Measurements from ENCODE around the gene SH2D4B. TPM values are rescaled to one million over a fixed set of nuclear protein-coding genes. Genes with fewer than 3 reads are reported as not detected.

SH2D4B gene
- total RNA-seq, 1 experiment from 2014 or later, result 0.10 TPM

- Histone ChIP-seq H3K9me3 (ENCODE audit: control insufficient read depth, insufficient read depth, low read depth, low read length) (no peaks in the 10 kb centered on the region), H3K36me3 (ENCODE audit: control insufficient read depth, insufficient read depth, low read length) (no peaks in the 10 kb centered on the region), H3K27ac (ENCODE audit: low read length) (no peak overlapping the region), H3K4me3 (ENCODE audit: low read depth in 2 of 2, low read length in 2 of 2) (no peak overlapping the region), H3K4me1 (ENCODE audit: control insufficient read depth, insufficient read depth, low read length) (no peaks in the 10 kb centered on the region), H3K27me3 (ENCODE audit: control insufficient read depth, insufficient read depth, low read length) (peaks cover 6% of the 10 kb centered on the region; the same call in 1 of the 2 replicates)
- in situ Hi-C loops (cut with HindIII; ENCODE audit: low pct_unique_long_range_greater_than_20kb, low sequenced_read_pairs), result no loop called here
- intact Hi-C loops (cut with micrococcal nuclease; ENCODE audit: unreplicated experiment), result no loop called here
- DNase-seq (ENCODE audit: low read depth, low spot score), result no peak
- no peak for TF ChIP-seq TCF7L2 (IDR thresholded peaks at IDR 0.05; ENCODE audit: low read depth, low read length)
- no peak for TF ChIP-seq CTCF (IDR thresholded peaks at IDR 0.05)
- TF ChIP-seq REST (IDR thresholded peaks at IDR 0.05; ENCODE audit: insufficient read depth in 1 of 2, low read depth in 2 of 2, low read length in 1 of 2), result no peak
- TF ChIP-seq SIN3A (IDR thresholded peaks at IDR 0.05; ENCODE audit: borderline replicate concordance, insufficient read depth, low read depth, low read length), result no peak
- TF ChIP-seq POLR2AphosphoS5 (IDR thresholded peaks at IDR 0.05; ENCODE audit: low read depth, low read length), result no peak
- ChIA-PET CTCF (interaction anchor here (1.1 kb wide), 1 partner anchor 22 kb away, joined by 5 read pairs; no protein-coding TSS in a partner anchor), POLR2A (no interaction called here)
- BruUV-seq (replicated peaks), result no TSS peak
- no peak for ATAC-seq
Measured at GRCh38 chr10:80619036-80619435, 81.3 kb downstream of the SH2D4B start.

- no TSS peak for BruUV-seq (replicated peaks)
- intact Hi-C loops (cut with micrococcal nuclease; ENCODE audit: unreplicated experiment), result no loop called here
- ATAC-seq (no peak), DNase-seq (ENCODE audit: low read depth, low spot score) (no peak)
- Histone ChIP-seq H3K4me3 (ENCODE audit: low read depth in 2 of 2, low read length in 2 of 2) (no peak overlapping the region), H3K4me1 (ENCODE audit: control insufficient read depth, insufficient read depth, low read length) (no peaks in the 10 kb centered on the region), H3K36me3 (ENCODE audit: control insufficient read depth, insufficient read depth, low read length) (no peaks in the 10 kb centered on the region), H3K27me3 (ENCODE audit: control insufficient read depth, insufficient read depth, low read length) (0 out of 2 replicates have a peak, but pooled peaks cover 6% of the 10 kb centered on the region), H3K9me3 (ENCODE audit: control insufficient read depth, insufficient read depth, low read depth, low read length) (no peaks in the 10 kb centered on the region), H3K27ac (ENCODE audit: low read length) (no peak overlapping the region)
- in situ Hi-C loops (cut with HindIII; ENCODE audit: low pct_unique_long_range_greater_than_20kb, low sequenced_read_pairs), result no loop called here
- TF ChIP-seq REST (IDR thresholded peaks at IDR 0.05; ENCODE audit: insufficient read depth in 1 of 2, low read depth in 2 of 2, low read length in 1 of 2) (no peak), POLR2AphosphoS5 (IDR thresholded peaks at IDR 0.05; ENCODE audit: low read depth, low read length) (no peak), TCF7L2 (IDR thresholded peaks at IDR 0.05; ENCODE audit: low read depth, low read length) (no peak), SIN3A (IDR thresholded peaks at IDR 0.05; ENCODE audit: borderline replicate concordance, insufficient read depth, low read depth, low read length) (no peak)
- ChIA-PET POLR2A (no interaction called here), CTCF (interaction anchor here (0.6 kb wide), 1 partner anchor 177 kb away, joined by 4 read pairs; no protein-coding TSS in a partner anchor)
Measured at GRCh38 chr10:80622153-80622552, 84.5 kb downstream of the SH2D4B start.
